ENCODE results near the gene DAZL.

GRCh38 chr3:16546186-16547010, 58.8 kb downstream of the DAZL start:
- no peak for TF ChIP-seq EZH2 (IDR thresholded peaks at IDR 0.05; ENCODE audit: low read depth)
- no peak for TF ChIP-seq CTCF (conservative IDR thresholded peaks at IDR 0.05)

All from PC-9 (cell line).